B cell (primary cell): ENCODE results near the gene SLC25A21. TPM values are rescaled to one million over a fixed set of nuclear protein-coding genes. Genes with fewer than 3 reads are reported as not detected.

Source experiments
- ATAC-seq: fragments of 200-7000 bp; cut with Tn5 transposase; one replicate; pipeline ENCODE4 v1.10.0; 2021; ENCODE audit warnings: low read depth, mild to moderate bottlenecking, moderate number of reproducible peaks, moderate library complexity
- CTCF ChIA-PET: fragments of 350-600 bp; sonication (Branson Sonifier 250); formaldehyde crosslinking; loops from one replicate; lab custom pipeline; 2021; ENCODE audit warnings: antibody characterized with exemption, inconsistent platforms; lab: Charles Lee
- POLR2A ChIA-PET: fragments of 350-600 bp; sonication (Branson Sonifier 250); formaldehyde crosslinking; loops from one replicate; lab custom pipeline; 2021; ENCODE audit warnings: antibody characterized with exemption; lab: Charles Lee
- DNase-seq: peaks from one replicate; pipeline ENCODE4 v3.0.0; 2013
- H2AFZ ChIP-seq: 2 replicates; pipeline ENCODE4 v1.6.1; 2012; ENCODE audit warnings: mild to moderate bottlenecking, low read depth, low read length; ENCODE audit not compliant: insufficient read depth, poor library complexity, severe bottlenecking
- H3K27ac ChIP-seq, 2 donors: 1 replicate in 1 of 2; 2 replicates in 1 of 2; pipeline ENCODE4 v1.5.1; 2012 to 2013; ENCODE audit warnings: low read length in 2 of 2, mild to moderate bottlenecking in 2 of 2, moderate library complexity in 1 of 2
- H3K27me3 ChIP-seq, 4 experiments: fragments of 200-600 bp in 1 of 4; sonication (generic) in 1 of 4; replicated peaks in 1 of 4; 1 replicate in 2 of 4; 2 replicates in 2 of 4; pipeline versions ENCODE4 v1.6.1 to v1.7.0; 2013 to 2016; ENCODE audit warnings: low read length in 3 of 4, mild to moderate bottlenecking in 2 of 4, mixed read lengths in 1 of 4, moderate library complexity in 1 of 4; ENCODE audit not compliant: insufficient read depth in 4 of 4, control insufficient read depth in 3 of 4; ENCODE audit errors: control extremely low read depth in 1 of 4
- H3K36me3 ChIP-seq, 2 experiments: replicated peaks in 1 of 2; 1 replicate in 1 of 2; 2 replicates in 1 of 2; pipeline versions ENCODE4 v1.6.1 to v1.7.1; 2013; ENCODE audit warnings: low read length in 1 of 2; ENCODE audit not compliant: insufficient read depth in 2 of 2, control insufficient read depth in 1 of 2; ENCODE audit errors: control extremely low read depth in 1 of 2, extremely low read depth in 1 of 2
- H3K4me1 ChIP-seq, 2 donors: fragments of 200-600 bp in 1 of 2; sonication (generic) in 1 of 2; 1 replicate in 1 of 2; 2 replicates in 1 of 2; pipeline versions ENCODE4 v1.5.1 to v1.6.1; 2013 to 2017; ENCODE audit warnings: low read length in 2 of 2; ENCODE audit not compliant: control insufficient read depth in 2 of 2, insufficient read depth in 2 of 2
- H3K4me2 ChIP-seq: replicated peaks from 2 replicates; pipeline ENCODE3; 2012; ENCODE audit warnings: mild to moderate bottlenecking, low read depth, low read length; ENCODE audit not compliant: poor library complexity, severe bottlenecking
- H3K4me3 ChIP-seq, 5 experiments: fragments of 200-600 bp in 1 of 5; sonication (generic) in 1 of 5; 1 replicate in 3 of 5; 2 replicates in 2 of 5; pipeline versions ENCODE4 v1.5.1 to v1.7.0; 2011 to 2016; ENCODE audit warnings: low read length in 4 of 5, mild to moderate bottlenecking in 4 of 5, low read depth in 2 of 5, control low read depth in 1 of 5, moderate library complexity in 1 of 5; ENCODE audit not compliant: insufficient read depth in 1 of 5; ENCODE audit errors: control extremely low read depth in 1 of 5, extremely low read depth in 1 of 5
- H3K79me2 ChIP-seq: fragments of 200-600 bp; sonication (generic); one replicate; pipeline ENCODE4 v1.6.0; 2016; ENCODE audit warnings: low read length; ENCODE audit not compliant: control insufficient read depth, insufficient read depth
- H3K9ac ChIP-seq: fragments of 200-600 bp; sonication (generic); 2 replicates; pipeline ENCODE4 v1.6.1; 2017; ENCODE audit warnings: mild to moderate bottlenecking, low read length, moderate library complexity
- H3K9me3 ChIP-seq, 3 donors: one replicate each; pipeline versions ENCODE4 v1.6.1 to v1.7.1; 2013; ENCODE audit warnings: low read length in 2 of 3; ENCODE audit not compliant: control insufficient read depth in 2 of 3, insufficient read depth in 1 of 3; ENCODE audit errors: control extremely low read depth in 1 of 3
- H4K20me1 ChIP-seq: 2 replicates; pipeline ENCODE4 v1.6.0; 2012; ENCODE audit warnings: mild to moderate bottlenecking, low read length; ENCODE audit not compliant: insufficient read depth, control insufficient read depth, poor library complexity, severe bottlenecking
- H3K27ac Mint-ChIP-seq: one replicate; pipeline ENCODE4 v1.8.0; 2021; ENCODE audit warnings: mixed read lengths
- H3K27me3 Mint-ChIP-seq: one replicate; pipeline ENCODE4 v1.8.0; 2021; ENCODE audit warnings: mixed read lengths
- H3K4me1 Mint-ChIP-seq: one replicate; pipeline ENCODE4 v1.8.0; 2021; ENCODE audit warnings: mixed read lengths
- H3K4me3 Mint-ChIP-seq: one replicate; pipeline ENCODE4 v1.8.0; 2021; ENCODE audit warnings: mixed read lengths
- H3K9me3 Mint-ChIP-seq: one replicate; pipeline ENCODE4 v1.8.0; 2022; ENCODE audit warnings: mixed read lengths; ENCODE audit not compliant: insufficient read depth
- EZH2 ChIP-seq: IDR thresholded peaks from 2 replicates; pipeline ENCODE4 v1.6.1; 2012; ENCODE audit warnings: borderline replicate concordance, low read depth, mild to moderate bottlenecking, moderate library complexity, low read length; ENCODE audit not compliant: insufficient read depth, poor library complexity, severe bottlenecking
- WGBS: methylation state at CpG from one replicate; pipeline ENCODE4 v1.1.5; 2013; ENCODE audit warnings: missing lambda C conversion rate; ENCODE audit not compliant: insufficient coverage; 5-methylcytosine and 5-hydroxymethylcytosine counted together
- intact Hi-C: fragments of 100-400 bp; cut with micrococcal nuclease; formaldehyde crosslinking; loops from one replicate; pipeline ENCODE4 v1.10.0; 2022
- polyA plus RNA-seq: library from polyadenylated mRNA; depleted of rRNA; stranded (reverse); fragments of >200 nt; gene quantifications from 2 replicates; pipeline ENCODE4 v1.2.3, GENCODE V29; 2012
- total RNA-seq, 2 donors: library from RNA; stranded (reverse); fragments of 120-200 nt in 1 of 2; gene quantifications; 1 replicate in 1 of 2; 2 replicates in 1 of 2; pipeline versions ENCODE4 v1.2.3 to v1.2.4, GENCODE V29; 2013 to 2022
- TF ChIP-seq, protein P1 (sequence below): fragments of 200-600 bp; IDR thresholded peaks from one replicate; pipeline ENCODE4 v1.8.0; 2022; ENCODE audit warnings: antibody characterized with exemption, mild to moderate bottlenecking

SLC25A21 gene
- total and polyA plus RNA-seq, 2 donors (not counting 1 experiment from before 2014, with no cell fraction given): not detected

DNA sequence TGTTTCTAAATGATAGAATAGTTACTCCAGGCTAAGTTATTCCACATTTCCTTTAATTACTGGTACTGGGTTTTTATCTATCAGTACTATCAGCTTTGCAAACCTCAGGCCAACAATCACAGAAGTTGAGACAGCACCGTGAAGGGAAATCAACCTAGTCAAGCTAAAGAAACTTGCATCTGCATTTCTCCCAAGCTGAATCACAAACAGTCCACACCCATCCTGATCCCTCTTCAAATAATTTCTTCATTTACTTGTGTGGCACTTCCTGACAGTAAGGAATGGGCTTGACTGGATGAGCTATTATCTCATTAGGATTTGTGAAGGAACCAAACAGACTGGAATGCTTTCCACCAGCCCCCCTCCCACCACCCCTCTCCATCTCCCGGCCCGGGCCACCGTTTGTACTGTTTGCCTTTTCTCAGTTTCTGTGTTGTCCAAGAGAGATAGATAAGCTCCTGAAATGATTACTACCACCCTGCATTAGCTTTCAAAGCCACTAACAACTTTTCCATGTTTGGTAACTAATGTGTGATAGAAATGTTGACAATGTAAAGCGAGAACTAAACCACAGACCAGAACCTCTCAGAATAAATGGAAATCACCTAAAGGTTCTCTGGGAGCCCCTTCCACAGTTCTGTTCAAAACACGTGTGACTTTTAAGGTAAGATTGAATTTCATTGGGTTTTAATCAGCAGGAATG lies 236.3 kb downstream of the SLC25A21 start:
- Histone ChIP-seq H3K4me2 (no peak overlapping the region), H3K27ac (no peak overlapping the region), H3K9me3 (no peaks in the 10 kb centered on the region), H4K20me1 (no peaks in the 10 kb centered on the region), H3K4me3 (no peak overlapping the region), H3K36me3 (no peaks in the 10 kb centered on the region), H3K79me2 (no peaks in the 10 kb centered on the region), H2AFZ (no peak overlapping the region), H3K9ac (no peak overlapping the region), H3K27me3 (no peaks in the 10 kb centered on the region), H3K4me1 (no peaks in the 10 kb centered on the region)
- ATAC-seq (no peak), DNase-seq (no peak)
- intact Hi-C loops: no loop called here
- H3K27ac Mint-ChIP-seq: no peak overlapping the region
- H3K9me3 Mint-ChIP-seq: no peaks in the 10 kb centered on the region
- TF ChIP-seq, protein P1, sequence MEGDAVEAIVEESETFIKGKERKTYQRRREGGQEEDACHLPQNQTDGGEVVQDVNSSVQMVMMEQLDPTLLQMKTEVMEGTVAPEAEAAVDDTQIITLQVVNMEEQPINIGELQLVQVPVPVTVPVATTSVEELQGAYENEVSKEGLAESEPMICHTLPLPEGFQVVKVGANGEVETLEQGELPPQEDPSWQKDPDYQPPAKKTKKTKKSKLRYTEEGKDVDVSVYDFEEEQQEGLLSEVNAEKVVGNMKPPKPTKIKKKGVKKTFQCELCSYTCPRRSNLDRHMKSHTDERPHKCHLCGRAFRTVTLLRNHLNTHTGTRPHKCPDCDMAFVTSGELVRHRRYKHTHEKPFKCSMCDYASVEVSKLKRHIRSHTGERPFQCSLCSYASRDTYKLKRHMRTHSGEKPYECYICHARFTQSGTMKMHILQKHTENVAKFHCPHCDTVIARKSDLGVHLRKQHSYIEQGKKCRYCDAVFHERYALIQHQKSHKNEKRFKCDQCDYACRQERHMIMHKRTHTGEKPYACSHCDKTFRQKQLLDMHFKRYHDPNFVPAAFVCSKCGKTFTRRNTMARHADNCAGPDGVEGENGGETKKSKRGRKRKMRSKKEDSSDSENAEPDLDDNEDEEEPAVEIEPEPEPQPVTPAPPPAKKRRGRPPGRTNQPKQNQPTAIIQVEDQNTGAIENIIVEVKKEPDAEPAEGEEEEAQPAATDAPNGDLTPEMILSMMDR: no peak
- no peak for TF ChIP-seq EZH2
- no peak overlapping the region for H3K4me3 Mint-ChIP-seq
- WGBS: 63% methylated on average over 2 of the region's 6 CpGs
- POLR2A ChIA-PET: no interaction called here
- H3K27me3 Mint-ChIP-seq: no peaks in the 10 kb centered on the region
- CTCF ChIA-PET: no interaction called here
- H3K4me1 Mint-ChIP-seq: no peaks in the 10 kb centered on the region

DNA sequence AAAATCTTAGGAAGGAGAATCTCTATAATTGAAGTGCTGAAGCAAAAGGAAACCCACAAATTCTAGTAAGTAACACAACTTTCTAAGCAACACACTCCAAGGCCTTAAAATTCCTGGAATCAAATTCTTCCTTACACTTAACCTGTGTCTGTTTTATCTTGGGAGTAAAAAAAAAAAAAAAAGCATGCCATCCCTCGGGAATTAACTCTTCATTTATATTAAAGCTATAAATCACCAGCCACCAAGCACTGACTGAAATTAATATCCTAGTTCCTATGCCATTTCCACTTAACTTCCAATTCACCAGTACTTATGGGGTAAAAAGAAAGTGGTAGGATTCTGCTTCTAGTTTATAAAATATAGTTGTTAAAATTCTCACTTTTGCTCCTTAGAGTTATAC lies 238.1 kb downstream of the SLC25A21 start:
- H2AFZ ChIP-seq: no peak overlapping the region
- Mint-ChIP-seq H3K27me3 (no peaks in the 10 kb centered on the region), H3K4me3 (no peak overlapping the region), H3K27ac (no peak overlapping the region), H3K9me3 (no peaks in the 10 kb centered on the region), H3K4me1 (no peaks in the 10 kb centered on the region)
- POLR2A ChIA-PET: no interaction called here
- no peaks in the 10 kb centered on the region for H3K4me1 ChIP-seq
- TF ChIP-seq EZH2: no peak
- TF ChIP-seq, protein P1: no peak
- H4K20me1 ChIP-seq: no peaks in the 10 kb centered on the region
- CTCF ChIA-PET: no interaction called here
- no peak overlapping the region for H3K4me2 ChIP-seq
- H3K4me3 ChIP-seq: no peak overlapping the region
- DNase-seq: no peak
- H3K79me2 ChIP-seq: no peaks in the 10 kb centered on the region
- intact Hi-C loops: no loop called here
- no peak overlapping the region for H3K9ac ChIP-seq
- no peak for ATAC-seq
- no CpG with 5 or more reads among the region's 1 CpG for WGBS
- no peak overlapping the region for H3K27ac ChIP-seq
- H3K27me3 ChIP-seq: no peaks in the 10 kb centered on the region
- no peaks in the 10 kb centered on the region for H3K9me3 ChIP-seq
- no peaks in the 10 kb centered on the region for H3K36me3 ChIP-seq
